BLaER1 treated with 17β-estradiol and CSF1 and Interleukin-3, amounts not matched to agents 10 nM and 100 nM (cell line): ENCODE measurements around the gene MGRN1.

Experiments
- H3K27ac ChIP-seq, 11 experiments: shearing (Covaris generic); formaldehyde crosslinking; 2 replicates each; pipeline ENCODE4 v1.8.1; 2022
- H3K27me3 ChIP-seq, 11 experiments: shearing (Covaris generic); formaldehyde crosslinking; 2 replicates each; pipeline ENCODE4 v1.8.1; 2022
- H3K36me3 ChIP-seq, 11 experiments: shearing (Covaris generic); formaldehyde crosslinking; 2 replicates each; pipeline ENCODE4 v1.8.1; 2022
- H3K4me1 ChIP-seq, 10 experiments: shearing (Covaris generic); formaldehyde crosslinking; 2 replicates each; pipeline ENCODE4 v1.8.1; 2022
- H3K4me2 ChIP-seq, 11 experiments: shearing (Covaris generic); formaldehyde crosslinking; 2 replicates each; pipeline ENCODE4 v1.8.1; 2022
- H3K4me3 ChIP-seq, 10 experiments: shearing (Covaris generic); formaldehyde crosslinking; 2 replicates each; pipeline ENCODE4 v1.8.1; 2022
- H3K9ac ChIP-seq, 11 experiments: shearing (Covaris generic); formaldehyde crosslinking; 2 replicates each; pipeline ENCODE4 v1.8.1; 2022
- H3K9me3 ChIP-seq, 11 experiments: shearing (Covaris generic); formaldehyde crosslinking; replicated peaks in 1 of 11; 2 replicates each; pipeline ENCODE4 v1.8.1; 2022
- H4K20me1 ChIP-seq, 11 experiments: shearing (Covaris generic); formaldehyde crosslinking; 2 replicates each; pipeline ENCODE4 v1.8.1; 2022
- Cebpa-rat ChIP-seq, 11 experiments: shearing (Covaris generic); IDR thresholded peaks; 2 replicates each; pipeline ENCODE4 v1.8.1; 2022

Gene MGRN1

DNA sequence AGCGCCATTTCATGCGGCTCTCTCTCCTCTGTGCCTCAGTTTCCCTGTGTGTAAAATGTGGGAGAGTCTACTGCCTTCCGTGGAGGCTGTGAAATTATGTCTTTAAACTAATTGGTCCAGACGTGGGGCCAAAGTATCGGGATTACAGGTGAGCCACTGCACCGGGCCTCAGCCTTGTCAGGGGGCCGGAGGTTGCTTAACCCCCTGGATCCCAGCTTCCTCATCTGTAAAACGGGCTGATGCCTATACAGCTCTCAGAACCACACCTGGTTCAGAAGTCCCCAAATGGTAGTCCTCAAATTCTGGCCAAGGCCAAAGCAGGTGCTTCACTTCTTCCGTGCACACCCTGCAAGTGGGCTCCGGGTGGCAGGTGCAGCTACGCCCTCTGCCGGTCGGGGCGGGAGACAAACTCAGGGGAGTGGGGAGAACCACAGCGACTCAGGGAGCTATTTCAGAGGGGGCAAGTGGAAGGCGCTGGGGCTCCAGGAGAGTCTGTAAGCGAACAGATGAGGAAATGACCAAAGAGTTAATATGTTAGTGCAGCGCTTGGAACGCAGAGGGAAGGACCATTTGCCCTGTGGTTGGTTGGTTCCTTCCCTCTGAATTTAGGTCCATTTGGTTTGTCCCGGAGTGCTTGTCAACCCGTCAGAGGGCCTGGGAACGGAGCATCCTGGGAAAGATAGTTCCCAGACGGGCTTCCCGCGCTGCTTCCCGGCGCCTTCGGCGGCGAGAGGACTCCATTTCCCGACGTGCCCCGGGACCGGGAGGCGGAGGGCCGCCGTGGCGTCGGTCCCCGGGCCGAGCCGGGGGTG is at the start of gene MGRN1:
Gene MGRN1 (plus strand): TSS at position 812 of the 812 bp plus-strand sequence. CDS start 135 bp downstream, outside the sequence.
- H3K4me3 ChIP-seq, result peak within 1 kb of the TSS; percentile 90 to 100 (median 98)
- H3K27me3 ChIP-seq, result no peaks in the 10 kb centered on the region
- peaks cover 5 to 24% (median 20%) of the 10 kb centered on the region in 11 experiments; a peak in 18 of 22 replicates for H3K36me3 ChIP-seq
- peak within 1 kb of the TSS; percentile 92 to 99 (median 96) for H3K4me2 ChIP-seq
- no peaks in the 10 kb centered on the region for H3K9me3 ChIP-seq
- peak within 1 kb of the TSS; percentile 93 to 99 (median 95) for H3K9ac ChIP-seq
- TF ChIP-seq Cebpa-rat (IDR thresholded peaks at IDR 0.05), result no peak
- peaks cover 16 to 39% (median 35%) of the 10 kb centered on the region in 11 experiments; a peak in 18 of 22 replicates for H4K20me1 ChIP-seq
- peaks cover 26 to 45% (median 40%) of the 10 kb centered on the region in 10 experiments for H3K4me1 ChIP-seq
- peak within 1 kb of the TSS; percentile 93 to 98 (median 95) for H3K27ac ChIP-seq

DNA sequence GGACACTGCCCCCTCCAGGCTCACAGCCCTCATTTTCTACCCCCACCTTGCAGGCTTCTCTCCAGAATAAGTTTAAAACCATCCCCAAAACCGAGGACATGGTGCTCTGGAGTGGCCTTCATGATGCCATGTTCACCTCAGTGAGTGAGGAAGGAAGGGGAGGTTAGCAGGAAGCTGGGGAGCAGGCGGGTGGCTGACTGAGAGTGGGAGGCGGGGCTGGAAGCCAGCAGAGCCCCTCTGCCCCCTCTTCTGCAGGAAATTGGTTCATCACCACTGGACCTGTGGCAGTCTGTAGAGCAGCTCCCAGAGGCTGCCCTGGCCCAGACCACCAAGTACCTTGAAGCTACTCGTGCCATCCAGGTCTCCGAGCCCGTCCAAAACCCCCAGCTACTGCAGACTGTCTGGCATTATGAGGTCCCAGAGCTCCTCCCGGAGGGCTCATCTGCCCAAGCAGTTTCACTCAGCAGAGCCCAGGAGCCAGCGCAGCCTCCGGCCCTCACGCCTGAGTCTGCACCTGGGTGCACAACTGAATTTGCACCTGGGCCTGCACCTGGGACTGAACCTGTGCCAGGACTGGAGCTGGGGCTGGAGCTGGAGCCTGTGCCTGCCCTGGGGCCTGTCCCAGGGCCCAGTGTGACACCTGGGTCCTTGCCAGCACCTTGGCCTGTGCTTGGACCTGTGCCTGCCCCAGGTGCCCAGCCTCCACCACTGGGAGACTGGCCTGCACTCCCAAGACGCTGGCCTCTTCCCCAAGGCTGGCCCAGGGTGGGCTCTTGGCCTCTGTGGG is 49.5 kb upstream of the MGRN1 start:
- Histone ChIP-seq H3K4me1 (peaks cover 14 to 43% (median 36%) of the 10 kb centered on the region in 10 experiments), H4K20me1 (no peaks in the 10 kb centered on the region), H3K4me2 (peak overlapping the region; percentile 39 to 83 (median 69)), H3K27me3 (no peaks in the 10 kb centered on the region), H3K9me3 (no peaks in the 10 kb centered on the region), H3K4me3 (peak overlapping the region in 1 of 10 experiments; percentile 26; a peak in 1 of 20 replicates), H3K27ac (peak overlapping the region in 3 of 11 experiments; percentile 17 to 26 (median 18); a peak in 4 of 22 replicates), H3K9ac (peak overlapping the region in 3 of 11 experiments; percentile 1 to 29 (median 17); a peak in 3 of 22 replicates), H3K36me3 (no peaks in the 10 kb centered on the region)
- TF ChIP-seq Cebpa-rat (IDR thresholded peaks at IDR 0.05), result no peak

DNA sequence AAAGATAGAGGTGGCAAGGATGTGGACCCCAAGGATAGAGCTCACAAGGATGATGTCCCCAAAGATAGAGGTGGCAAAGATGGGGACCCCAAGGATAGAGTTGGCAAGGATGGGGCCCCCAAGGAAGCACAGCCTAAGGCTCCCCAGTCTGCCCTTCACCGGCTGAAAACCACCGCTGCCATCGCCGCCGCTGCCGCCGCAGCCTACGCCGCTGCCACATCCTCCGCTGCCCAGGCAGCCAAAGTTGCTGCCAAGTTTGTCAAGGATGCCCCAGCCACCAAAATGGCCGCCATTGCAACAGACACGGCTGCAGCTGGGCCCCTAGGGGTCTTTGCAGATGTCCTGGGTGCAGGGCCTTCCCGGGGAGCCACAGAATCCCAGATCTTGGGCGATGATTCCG is 48.6 kb upstream of the MGRN1 start:
- no peaks in the 10 kb centered on the region for H3K36me3 ChIP-seq
- no peak overlapping the region for H3K9ac ChIP-seq
- H3K4me2 ChIP-seq, result no peak overlapping the region
- no peak for TF ChIP-seq Cebpa-rat (IDR thresholded peaks at IDR 0.05)
- H3K4me3 ChIP-seq, result no peak overlapping the region
- no peaks in the 10 kb centered on the region for H3K9me3 ChIP-seq
- H3K4me1 ChIP-seq, result peaks cover 14 to 39% (median 35%) of the 10 kb centered on the region in 10 experiments
- no peaks in the 10 kb centered on the region for H4K20me1 ChIP-seq
- H3K27me3 ChIP-seq, result no peaks in the 10 kb centered on the region
- no peak overlapping the region for H3K27ac ChIP-seq

DNA sequence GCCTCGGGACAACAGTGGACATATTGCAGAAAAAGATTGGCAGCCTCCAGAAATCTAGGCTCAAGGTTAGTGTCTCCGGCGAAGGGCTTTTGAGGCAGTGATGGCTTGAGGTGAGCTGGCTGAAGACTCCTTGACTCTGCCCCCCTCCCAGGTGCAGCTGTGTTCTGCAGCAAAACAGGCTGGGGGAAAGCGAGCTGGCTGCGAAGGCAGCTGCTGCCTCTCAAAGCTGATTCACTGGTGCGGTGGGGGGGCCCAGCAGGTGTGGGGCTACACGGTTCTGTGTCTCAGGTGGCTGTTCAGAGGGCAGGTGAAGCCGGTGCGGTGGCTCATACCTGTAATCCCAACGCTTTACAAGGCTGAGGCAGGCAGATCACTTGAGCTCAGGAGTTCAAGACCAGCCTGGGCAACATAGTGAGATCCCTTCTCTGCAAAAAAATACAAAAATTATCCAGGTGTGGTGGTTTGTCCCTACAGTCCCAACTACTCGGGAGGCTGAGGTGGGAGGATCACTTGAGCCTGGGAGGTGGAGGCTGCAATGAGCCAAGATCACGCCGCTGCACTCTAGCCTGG is 45.6 kb upstream of the MGRN1 start:
- Histone ChIP-seq H3K27me3 (no peaks in the 10 kb centered on the region), H3K36me3 (no peaks in the 10 kb centered on the region), H3K4me1 (peaks cover 9 to 20% (median 17%) of the 10 kb centered on the region in 10 experiments), H3K9me3 (no peaks in the 10 kb centered on the region), H3K4me2 (no peak overlapping the region), H3K27ac (no peak overlapping the region), H4K20me1 (no peaks in the 10 kb centered on the region), H3K9ac (no peak overlapping the region), H3K4me3 (no peak overlapping the region)
- TF ChIP-seq Cebpa-rat (IDR thresholded peaks at IDR 0.05), result no peak

DNA sequence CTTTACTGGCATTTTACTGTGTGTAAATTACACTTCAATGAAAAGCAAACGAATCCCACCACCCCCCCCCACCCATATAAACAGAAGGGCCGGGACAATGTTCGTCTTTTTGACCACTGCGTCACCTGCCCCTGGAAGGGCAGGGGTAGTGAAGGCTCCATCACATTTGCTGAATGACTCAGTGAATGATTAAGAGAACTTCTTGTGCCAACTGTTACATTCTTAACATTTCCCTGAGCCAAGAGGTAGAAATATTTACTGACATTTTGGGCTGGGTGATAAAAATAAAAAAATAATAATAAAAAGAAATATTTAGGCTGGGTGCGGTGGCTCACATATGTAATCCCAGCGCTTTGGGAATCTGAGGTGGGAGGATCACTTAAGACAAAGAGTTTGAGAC is 44.4 kb upstream of the MGRN1 start:
- Histone ChIP-seq H4K20me1 (no peaks in the 10 kb centered on the region), H3K36me3 (no peaks in the 10 kb centered on the region), H3K4me1 (peaks cover 2 to 20% (median 10%) of the 10 kb centered on the region in 10 experiments), H3K4me3 (no peak overlapping the region), H3K4me2 (no peak overlapping the region), H3K27me3 (no peaks in the 10 kb centered on the region), H3K9me3 (no peaks in the 10 kb centered on the region), H3K27ac (no peak overlapping the region), H3K9ac (no peak overlapping the region)
- TF ChIP-seq Cebpa-rat (IDR thresholded peaks at IDR 0.05), result no peak

DNA sequence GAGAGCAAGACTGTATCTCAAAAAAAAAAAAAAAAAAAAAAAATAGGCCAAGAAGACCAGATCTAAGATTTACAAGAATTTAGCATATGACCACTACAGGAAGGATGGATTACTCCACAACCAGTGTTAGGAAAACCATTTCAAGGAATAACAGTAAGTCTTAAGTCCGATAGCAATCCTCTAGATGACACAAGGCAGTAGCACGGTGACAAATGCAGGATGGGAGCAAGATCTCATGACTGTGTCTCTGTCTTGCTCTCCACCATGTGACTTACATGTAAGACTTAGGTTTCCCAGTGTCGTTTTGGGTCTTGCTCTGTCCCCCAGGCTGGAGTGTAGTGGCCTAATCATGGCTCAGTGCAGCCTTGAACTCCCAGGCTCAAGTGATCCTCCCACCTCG is 40.7 kb upstream of the MGRN1 start:
- Histone ChIP-seq H3K4me2 (peak overlapping the region in 3 of 11 experiments; percentile 2 to 30 (median 10); a peak in 4 of 22 replicates), H3K4me1 (peaks cover 0 to 17% (median 5%) of the 10 kb centered on the region in 10 experiments; a peak in 5 of 20 replicates), H3K27me3 (no peaks in the 10 kb centered on the region; a peak in 1 of 22 replicates), H4K20me1 (no peaks in the 10 kb centered on the region), H3K9me3 (peaks cover 9 to 13% (median 12%) of the 10 kb centered on the region in 11 experiments; a peak in 21 of 22 replicates), H3K9ac (no peak overlapping the region), H3K27ac (no peak overlapping the region), H3K36me3 (no peaks in the 10 kb centered on the region), H3K4me3 (no peak overlapping the region)
- TF ChIP-seq Cebpa-rat (IDR thresholded peaks at IDR 0.05), result no peak

DNA sequence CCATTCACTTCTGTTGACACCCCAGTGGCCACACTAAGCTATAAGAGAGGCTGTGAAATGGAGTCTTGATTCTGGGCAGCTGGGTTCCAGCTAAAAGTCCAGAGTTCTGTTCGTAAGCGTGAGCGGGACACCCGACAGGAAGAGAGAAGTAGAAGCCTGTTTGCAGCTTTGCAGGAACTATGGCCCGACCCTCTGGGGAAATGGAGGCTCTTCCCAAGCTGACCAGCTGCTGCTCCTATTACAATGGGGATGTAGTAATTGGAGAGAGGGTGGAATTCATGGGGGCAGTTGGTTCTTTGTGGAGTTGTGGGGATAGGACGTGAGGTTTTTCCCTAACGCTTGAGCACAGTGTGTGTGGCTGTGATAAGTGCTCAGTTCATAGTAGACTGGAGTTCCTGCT is 38.3 kb upstream of the MGRN1 start:
- H4K20me1 ChIP-seq, result no peaks in the 10 kb centered on the region
- no peak for TF ChIP-seq Cebpa-rat (IDR thresholded peaks at IDR 0.05)
- no peaks in the 10 kb centered on the region; a peak in 1 of 22 replicates for H3K27me3 ChIP-seq
- H3K9ac ChIP-seq, result no peak overlapping the region
- H3K4me2 ChIP-seq, result no peak overlapping the region
- no peak overlapping the region for H3K27ac ChIP-seq
- peaks cover 9 to 14% (median 12%) of the 10 kb centered on the region in 11 experiments; a peak in 21 of 22 replicates for H3K9me3 ChIP-seq
- no peaks in the 10 kb centered on the region for H3K36me3 ChIP-seq
- peaks cover 0 to 17% (median 5%) of the 10 kb centered on the region in 10 experiments; a peak in 5 of 20 replicates for H3K4me1 ChIP-seq
- no peak overlapping the region for H3K4me3 ChIP-seq

DNA sequence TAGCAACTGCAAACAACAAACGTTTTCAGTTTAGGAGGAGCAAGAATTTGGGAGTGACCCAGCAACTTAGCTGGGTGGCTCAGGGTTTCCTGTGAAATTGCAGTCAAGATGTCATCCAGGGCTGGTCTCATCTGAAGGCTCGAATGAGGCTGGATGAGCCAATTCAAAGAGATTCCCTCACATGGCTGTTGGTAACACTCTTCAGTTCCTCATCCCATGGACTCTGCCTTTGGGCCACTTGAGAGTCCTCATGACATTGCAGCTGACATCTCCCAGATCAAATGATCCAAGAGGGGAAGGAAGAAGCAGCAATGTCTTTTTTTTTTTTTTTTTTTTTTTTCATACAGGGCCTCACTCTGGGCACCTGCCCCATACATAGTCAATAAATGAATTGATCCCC is 36.2 kb upstream of the MGRN1 start:
- peaks cover 9 to 14% (median 12%) of the 10 kb centered on the region in 11 experiments; a peak in 21 of 22 replicates for H3K9me3 ChIP-seq

More for the DNA sequence above, 36.2 kb upstream of the MGRN1 start:
- H3K9ac ChIP-seq, result no peak overlapping the region
- H3K36me3 ChIP-seq, result no peaks in the 10 kb centered on the region
- H3K27ac ChIP-seq, result no peak overlapping the region
- no peak overlapping the region for H3K4me2 ChIP-seq
- no peaks in the 10 kb centered on the region; a peak in 1 of 22 replicates for H3K27me3 ChIP-seq
- H4K20me1 ChIP-seq, result 0 out of 22 replicates have a peak, but pooled peaks cover 0 to 6% (median 0%) of the 10 kb centered on the region in 11 experiments
- no peak overlapping the region for H3K4me3 ChIP-seq
- no peak for TF ChIP-seq Cebpa-rat (IDR thresholded peaks at IDR 0.05)
- peaks cover 9 to 37% (median 23%) of the 10 kb centered on the region in 10 experiments; a peak in 18 of 20 replicates for H3K4me1 ChIP-seq
